ENCODE data around the gene RABEPK.
A peak's percentile ranks its signal among the peaks of the same experiment; 100 is the strongest.
"Not testable (repeated sequence)": the region's sequence is repeated elsewhere in the genome, so short reads cannot be mapped to it uniquely, and the experiment has no call there.

The RABEPK gene

DNA sequence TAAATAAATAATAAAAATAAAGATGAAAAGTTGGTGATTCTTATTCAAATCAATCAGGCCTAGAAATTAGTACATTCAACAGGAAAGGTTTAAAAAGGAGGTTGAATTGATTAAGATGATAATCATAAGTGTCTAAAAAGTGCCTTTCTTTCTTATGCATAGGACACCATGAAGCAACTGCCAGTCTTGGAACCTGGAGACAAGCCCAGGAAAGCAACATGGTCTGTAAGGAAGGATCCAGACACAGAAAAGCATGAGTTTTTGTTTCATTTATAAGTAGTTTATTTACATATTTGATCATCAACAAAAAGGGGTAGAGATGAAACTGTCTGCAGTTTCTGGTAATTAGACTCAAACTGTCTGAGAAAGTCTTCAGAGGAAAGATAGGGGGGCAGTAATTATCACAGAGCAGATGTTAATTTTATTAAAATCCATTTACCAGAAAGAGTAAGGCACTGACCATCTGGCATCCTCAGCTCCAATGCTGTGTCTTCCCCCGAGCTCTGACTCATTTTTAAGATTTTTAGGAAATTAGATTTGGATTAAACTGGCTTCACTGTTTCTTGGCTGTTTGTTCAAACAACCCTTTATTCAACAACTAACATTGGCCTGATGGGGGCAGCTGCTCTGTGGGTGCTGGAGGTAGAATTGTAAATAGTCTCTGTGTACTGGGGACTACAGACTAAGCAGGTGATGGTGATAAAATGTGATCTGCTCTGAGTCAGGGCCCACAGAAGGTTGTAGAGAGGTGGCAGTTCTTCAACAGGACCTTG, 2.7 kb downstream of the RABEPK start:
- DNase-seq, result no peak

DNA sequence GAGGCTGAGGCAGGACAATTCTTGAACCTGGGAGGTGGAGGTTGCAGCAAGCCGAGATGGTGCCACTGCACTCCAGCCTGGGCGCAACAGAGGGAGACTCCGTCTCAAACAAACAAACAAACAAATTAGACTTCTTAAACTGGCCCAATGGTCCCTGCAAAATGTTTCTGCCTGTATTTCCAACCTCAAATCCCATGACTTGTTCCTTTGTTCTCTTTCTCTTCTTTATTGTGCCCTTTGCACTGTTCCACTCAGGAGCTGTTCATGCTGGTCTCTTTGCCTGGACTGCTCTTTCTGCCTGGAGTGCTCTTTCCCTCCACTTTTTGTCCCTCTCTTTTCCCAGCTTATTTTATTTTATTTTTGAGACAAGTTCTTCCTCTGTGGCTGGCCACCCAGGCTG, 4.1 kb downstream of the RABEPK start:
- no peak for DNase-seq

DNA sequence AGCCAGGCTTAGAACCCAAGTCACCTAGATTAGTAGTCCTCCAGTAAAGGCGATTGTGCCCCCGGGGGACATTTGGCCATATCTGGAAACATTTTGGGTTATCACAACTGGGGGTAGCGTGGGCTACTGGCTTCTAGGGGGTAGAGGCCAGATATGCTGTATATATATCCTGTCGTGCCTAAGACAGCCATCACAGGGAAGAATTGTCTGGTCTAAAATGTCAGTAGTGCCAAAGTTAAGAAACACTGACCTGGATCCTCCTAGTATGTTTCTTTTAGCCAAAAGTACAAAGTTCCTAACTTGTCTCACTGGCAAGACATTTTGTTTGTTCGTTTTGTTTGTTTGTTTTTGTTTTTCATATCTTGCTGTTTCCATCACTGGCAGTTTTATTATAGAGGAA, 13.8 kb downstream of the RABEPK start:
- DNase-seq, result no peak

DNA sequence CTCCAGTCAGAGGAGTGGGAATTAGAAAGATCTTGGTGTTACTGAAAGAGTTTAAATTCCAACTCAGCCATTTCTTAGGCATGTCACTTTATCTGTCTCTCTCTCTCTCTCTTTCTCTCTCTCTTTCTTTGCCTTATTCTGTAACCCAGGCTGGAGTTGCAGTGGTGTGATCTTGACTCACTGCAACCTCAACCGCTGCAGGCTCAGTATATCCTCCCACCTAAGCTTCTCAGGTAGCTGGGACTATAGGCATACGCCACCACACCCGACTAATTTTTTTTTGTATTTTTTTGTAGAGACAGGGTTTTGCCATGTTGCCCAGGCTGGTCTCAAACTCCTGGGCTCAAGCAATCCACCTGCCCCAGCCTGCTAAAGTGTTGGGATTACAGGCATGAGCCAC, 18.3 kb downstream of the RABEPK start:
- no peak for DNase-seq

DNA sequence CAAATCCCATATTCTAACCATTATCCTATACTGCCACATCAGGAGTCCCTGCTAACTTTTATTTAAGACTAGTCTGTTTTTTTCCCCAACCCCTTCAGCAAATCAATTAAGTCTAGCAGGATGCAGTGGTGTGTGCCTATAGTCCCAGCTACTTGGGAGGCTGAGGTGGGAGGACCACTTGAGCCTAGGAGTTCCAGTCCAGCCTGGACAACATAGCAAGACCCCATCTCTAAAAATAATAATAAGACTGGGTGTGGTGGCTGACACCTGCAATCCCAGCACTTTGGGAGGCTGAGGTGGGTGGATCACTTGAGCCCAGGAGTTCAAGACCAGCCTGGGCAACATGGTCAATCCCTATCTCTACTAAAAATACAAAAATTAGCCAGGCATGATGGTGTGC, 24.5 kb downstream of the RABEPK start:
- DNase-seq, result not testable (repeated sequence)

DNA sequence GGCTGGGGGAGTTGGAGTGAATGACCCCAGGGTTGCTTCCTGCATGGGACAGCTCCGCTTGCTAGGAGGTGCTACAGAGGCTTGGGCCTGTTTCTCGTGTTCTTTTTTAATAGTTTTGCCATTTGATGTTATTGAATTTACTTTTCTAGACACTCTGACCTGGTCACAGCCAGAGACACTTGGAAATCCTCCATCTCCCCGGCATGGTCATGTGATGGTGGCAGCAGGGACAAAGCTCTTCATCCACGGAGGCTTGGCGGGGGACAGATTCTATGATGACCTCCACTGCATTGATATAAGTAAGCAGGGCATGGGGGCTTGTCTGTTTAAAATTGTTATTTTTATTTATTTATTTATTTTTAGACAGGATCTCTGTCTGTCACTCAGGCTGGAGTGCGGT, 27.4 kb downstream of the RABEPK start:
- no peak for DNase-seq

DNA sequence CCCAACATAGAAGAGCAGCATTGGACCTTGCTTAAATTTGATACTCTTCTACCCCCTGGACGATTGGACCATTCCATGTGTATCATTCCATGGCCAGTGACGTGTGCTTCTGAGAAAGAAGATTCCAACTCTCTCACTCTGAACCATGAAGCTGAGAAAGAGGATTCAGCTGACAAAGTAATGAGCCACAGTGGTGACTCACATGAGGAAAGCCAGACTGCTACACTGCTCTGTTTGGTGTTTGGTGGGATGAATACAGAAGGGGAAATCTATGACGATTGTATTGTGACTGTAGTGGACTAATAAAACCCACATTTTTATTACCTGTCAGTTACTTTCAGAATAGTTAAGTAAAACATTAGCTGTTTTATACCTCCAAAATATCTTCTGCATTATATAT, 33.3 kb downstream of the RABEPK start:
- DNase-seq, result no peak

DNA sequence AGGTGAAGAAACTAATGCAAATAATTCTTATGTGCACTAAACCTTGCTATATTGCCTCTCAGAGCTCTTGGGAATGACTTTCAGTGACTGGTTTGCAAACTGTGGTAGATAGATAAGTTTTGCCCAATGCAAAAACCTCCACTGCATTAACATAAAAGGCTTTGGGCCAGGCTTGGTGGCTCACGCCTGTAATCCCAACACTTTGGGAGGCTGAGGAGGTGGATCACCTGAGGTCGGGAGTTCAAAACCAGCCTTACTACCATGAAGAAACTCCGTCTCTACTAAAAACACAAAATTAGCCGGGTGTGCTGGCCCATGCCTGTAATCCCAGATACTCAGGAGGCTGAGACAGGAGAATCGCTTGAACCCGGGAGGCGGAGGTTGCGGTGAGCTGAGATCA, 33.8 kb downstream of the RABEPK start:
- DNase-seq, result not testable (repeated sequence)

DNA sequence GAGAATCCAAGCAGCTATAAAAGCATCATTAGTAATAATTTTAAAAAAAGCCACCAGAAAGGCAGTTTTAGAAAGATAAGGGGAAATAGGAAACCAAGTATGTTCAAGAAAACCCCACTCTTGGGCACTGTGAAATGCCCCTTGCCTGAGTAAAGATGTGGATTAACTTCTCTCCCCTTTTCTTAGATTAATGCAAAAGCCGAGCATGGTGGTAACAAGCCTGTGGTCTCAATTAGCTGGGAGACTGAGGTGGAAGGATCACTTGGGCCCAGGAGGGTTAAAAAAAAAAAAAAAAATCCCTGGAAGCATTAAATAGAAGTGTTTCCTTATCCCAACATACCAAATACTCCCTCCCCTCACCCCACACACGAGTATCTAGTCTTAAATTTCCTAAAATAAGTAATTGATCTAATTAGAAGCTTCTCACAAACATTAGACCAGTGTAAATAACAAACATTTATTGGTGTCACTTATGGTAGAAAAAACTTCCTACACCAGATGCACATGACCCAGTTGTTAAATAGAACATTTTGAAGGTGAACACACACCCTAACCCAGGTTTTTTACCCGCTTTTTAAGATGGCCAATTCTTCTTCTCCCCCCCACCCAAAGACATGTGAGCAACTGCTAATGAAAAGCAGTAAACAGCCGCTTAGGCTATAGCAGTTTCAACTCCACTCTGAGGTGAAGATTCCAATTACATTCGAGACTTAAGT, 35.6 kb downstream of the RABEPK start:
- no peak for DNase-seq

DNA sequence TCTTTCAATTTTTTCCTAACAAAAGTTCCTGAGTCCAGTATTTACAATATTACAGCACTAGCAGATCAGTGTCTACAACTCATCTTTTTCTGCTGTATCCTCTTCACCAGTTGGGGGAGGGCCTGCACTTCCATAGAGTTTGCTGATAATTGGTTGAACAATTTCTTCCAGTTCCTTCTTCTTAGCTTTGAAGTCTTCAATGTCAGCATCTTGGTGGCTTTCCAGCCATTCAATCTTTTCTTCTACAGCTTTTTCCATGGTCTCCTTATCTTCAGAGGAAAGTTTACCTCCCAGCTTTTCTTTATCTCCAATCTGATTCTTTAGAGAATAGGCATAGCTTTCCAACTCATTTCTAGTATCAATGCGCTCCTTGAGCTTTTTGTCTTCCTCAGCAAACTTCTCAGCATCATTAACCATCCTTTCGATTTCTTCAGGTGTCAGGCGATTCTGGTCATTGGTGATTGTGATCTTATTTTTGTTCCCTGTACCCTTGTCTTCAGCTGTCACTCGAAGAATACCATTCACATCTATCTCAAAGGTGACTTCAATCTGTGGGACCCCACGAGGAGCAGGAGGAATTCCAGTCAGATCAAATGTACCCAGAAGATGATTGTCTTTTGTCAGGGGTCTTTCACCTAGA, 36.3 kb downstream of the RABEPK start:
- DNase-seq, result not testable (repeated sequence)

DNA sequence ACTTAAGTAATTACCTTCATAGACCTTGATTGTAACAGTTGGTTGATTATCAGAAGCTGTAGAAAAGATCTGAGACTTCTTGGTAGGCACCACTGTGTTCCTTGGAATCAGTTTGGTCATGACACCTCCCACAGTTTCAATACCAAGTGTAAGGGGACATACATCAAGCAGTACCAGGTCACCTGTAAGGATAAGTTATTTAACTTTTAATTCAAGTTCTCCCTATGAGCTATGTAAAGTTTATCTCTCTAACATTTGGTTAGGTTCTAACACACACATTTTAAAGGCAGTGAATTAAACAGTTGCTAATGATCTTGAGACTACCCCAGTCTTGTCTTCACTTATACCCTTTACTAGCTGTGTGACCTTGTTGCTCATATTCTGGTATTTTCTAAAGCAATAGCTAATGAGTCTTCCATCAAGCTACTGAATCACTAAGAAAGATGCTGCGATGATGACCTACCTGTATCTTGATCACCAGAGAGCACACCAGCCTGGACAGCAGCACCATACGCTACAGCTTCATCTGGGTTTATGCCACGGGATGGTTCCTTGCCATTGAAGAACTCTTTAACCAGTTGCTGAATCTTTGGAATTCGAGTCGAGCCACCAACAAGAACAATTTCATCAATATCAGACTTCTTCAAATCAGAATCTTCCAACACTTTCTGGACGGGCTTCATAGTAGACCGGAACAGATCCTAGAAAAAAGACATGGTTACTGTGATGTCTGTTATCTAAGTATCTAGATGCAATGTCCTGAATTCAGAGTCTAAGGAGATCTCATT, 38.0 kb downstream of the RABEPK start:
- DNase-seq, result no peak

DNA sequence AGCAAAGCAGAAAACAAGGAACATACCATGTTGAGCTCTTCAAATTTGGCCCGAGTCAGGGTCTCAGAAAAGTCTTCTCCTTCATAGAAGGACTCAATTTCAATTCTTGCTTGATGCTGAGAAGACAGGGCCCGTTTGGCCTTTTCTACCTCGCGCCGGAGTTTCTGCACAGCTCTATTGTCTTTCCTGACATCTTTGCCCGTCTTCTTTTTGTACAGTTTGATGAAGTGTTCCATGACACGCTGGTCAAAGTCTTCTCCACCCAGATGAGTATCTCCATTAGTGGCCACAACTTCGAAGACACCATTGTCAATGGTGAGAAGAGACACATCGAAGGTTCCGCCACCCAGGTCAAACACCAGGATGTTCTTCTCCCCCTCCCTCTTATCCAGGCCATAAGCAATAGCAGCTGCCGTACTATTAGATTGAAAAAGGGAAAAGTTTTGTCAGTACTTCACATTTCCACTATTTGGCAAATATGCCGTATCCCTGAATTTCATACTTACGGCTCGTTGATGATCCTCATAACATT, 38.6 kb downstream of the RABEPK start:
- no peak for DNase-seq

DNA sequence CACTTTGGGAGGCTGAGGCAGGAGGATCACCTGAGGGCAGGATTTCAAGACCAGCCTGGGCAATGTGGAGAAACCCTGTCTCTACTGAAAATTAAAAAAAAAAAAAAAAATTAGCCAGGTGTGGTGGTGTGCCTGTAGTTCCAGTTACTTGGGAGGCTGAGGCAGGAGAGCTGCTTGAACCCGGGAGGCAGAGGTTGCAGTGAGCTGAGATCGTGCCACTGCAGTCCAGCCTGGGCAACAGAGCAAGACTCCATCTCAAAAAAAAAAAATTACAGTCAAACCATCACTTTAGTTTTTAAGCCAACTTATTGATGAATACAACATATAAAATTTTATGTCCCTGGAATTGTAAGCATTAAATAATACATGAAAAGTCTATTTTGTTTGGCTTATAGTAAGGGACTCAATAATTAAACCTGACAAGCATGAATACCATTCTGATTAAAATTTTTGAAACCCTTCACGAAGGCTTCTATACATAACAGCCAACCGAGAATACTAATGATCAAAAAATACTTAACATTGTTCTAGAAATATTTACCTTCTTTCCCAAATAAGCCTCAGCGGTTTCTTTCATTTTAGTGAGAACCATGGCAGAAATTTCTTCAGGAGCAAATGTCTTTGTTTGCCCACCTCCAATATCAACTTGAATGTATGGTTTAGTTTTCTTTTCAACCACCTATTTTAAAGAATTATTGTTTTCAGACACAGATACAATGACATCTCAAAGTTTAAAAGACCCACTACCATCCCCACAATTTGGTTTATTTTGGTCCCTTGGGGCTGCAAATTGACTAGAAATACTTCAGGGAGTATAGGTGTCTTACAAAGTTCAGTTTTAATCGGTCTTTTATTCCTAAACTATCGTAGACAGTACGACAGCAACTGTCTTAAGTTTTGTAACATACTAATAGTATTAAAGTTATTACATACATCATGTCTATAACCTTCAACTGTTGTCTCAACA, 39.6 kb downstream of the RABEPK start:
- no peak for DNase-seq

DNA sequence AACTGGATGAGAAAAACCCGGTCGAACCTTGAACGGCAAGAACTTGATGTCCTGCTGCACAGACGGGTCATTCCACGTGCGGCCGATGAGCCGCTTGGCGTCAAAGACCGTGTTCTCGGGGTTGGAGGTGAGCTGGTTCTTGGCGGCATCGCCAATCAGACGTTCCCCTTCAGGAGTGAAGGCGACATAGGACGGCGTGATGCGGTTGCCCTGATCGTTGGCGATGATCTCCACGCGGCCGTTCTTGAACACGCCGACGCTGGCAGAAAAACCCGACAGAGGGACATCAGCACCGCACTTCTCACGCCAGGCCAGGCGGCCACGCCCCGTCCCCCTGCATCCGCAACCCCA, 40.3 kb downstream of the RABEPK start:
- DNase-seq, result peak; percentile 29 to 33

DNA sequence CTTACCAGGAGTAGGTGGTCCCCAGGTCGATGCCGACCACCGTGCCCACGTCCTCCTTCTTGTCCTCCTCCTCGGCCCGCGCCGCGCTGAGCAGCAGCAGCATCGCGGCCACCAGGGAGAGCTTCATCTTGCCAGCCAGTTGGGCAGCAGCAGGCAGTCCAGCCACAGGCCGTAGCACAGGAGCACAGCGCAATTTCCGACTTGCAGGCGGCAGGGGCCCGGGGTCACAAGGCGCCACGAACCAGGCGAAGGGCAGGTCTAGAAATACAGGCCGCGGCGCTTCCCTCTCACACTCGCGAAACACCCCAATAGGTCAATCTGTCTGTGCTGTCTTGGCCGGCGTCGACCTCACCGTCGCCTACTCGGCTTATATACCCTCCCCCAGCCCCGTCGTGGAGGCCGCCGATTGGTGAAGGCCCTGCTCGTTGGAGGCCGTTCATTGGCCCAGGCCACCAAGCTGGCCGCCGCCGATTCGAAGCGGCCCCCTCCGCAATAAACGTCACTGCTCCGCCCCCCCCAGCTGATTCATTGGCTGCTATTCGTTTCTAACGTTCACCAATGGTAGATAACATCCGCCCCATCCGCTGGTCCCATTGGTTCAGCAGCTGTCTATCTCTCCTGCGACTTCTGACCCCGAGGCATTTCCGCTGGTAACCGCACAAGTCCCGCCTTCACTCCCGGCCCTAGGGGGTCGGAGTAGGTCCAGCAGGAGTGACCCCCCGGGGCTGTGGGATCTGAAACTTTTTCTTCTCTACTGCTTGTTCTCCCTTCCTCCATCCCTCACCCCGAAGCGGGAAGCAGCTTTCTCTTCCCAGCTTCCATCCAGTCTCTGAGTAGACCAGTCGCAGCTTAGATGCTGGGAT, 40.9 kb downstream of the RABEPK start, which contains the start of gene HSPA5:
Gene HSPA5, minus strand, starts transcription at position 344 of the 863 bp plus-strand sequence. Its CDS starts 217 bp downstream, at position 127.
- DNase-seq, result peak; percentile 99

DNA sequence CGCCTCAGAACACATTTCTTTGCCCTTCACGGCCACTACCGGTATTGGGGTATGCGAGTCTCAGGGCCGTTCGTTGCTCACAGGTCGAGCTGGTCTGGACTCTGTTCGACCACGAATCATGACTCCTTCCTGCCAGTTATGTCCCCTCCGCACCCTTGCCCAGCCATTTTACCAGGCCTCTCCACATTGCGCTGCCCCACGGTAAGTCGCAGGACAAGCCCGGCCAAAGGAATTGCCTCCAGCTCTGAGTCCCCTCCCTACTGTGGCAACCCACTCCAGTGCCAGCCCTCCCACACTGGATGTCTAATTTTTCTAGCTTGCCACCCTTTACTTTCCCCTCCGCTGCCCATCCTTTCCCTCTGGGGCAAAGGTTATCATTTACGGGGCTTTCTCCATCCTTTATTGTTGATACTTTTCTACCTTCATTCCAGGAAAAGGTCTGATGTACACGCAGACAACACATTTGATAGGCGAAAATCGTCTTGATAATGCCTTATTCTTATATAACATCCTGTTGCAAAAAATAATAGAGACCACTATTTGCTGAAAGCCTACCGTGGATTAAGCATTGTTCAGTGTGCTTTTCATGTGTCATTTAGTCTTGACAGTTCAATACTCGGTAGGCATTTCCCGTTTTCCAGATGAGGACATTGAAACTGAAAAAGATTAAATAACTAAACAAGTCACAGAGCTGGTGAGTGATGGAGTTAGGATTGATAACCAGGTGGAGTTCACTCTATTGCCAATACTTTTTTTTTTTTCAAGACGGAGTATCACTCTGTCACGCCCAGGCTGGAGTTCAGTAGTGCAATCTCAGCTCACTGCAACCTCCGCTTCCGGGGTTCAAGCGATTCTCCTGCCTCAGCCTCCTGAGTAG, 41.8 kb downstream of the RABEPK start:
- peak in 1 of 2 donors; percentile 15 for DNase-seq

DNA sequence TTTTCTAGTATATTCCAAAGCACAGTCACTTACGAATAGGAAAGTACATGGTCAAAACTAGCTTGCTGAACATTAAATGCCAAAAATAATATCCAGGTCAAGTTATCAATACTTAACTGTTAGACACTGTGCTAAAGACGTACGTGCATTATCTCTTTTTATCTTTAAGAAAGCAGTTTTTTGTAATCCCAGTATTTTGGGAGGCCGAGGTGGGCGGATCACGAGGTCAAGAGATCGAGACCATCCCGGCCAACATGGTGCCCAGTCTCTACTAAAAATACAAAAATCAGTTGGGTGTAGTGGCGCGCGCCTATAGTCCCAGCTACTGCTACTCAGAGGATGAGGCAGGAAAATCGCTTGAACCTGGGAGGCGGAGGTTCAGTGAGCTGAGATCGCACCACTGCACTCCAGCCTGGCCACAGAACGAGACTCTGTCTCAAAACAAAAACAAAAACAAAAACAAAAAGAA, 43.5 kb downstream of the RABEPK start:
- no peak for DNase-seq

DNA sequence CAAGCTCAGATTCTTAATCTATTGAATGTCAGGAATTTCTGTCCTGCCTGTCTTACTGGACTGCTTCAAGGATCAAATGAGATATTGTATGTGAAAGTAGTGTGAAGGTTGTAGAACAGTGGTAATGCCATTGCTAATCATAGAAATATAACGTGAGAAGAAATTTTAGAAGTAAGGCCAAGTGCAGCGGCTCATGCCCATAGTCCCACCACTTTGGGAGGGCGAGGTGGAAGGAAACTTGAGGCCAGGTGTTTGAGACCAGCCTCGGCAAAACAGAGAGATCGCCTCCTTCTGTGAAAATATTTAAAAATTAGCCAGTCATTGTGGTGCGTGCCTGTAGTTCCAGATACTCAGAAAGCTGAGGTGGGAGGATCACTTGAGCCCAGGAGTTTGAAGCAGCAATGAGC, 45.9 kb downstream of the RABEPK start:
- DNase-seq, result no peak

DNA sequence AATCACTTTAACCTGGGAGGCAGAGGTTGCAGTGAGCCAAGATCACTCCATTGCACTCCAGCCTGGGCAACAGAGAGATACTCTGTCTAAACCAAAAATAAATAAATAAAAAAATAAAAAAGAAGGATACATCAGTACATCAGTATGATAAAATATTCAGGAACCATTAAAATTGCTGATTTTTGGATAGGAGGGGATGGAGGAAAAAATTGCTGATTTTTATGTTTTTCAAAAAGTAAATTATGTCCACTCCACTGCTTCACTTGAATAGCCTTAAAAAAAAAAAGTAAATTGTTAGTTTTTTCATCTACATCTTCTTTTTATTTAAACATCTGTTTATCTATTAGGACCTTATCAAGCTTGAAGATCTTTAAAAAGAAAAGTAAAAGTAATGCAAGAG, 53.9 kb downstream of the RABEPK start:
- no peak for DNase-seq
